GM12878 (cell line): ENCODE data around the gene BCAN. TPM values are rescaled to one million over a fixed set of nuclear protein-coding genes. Genes with fewer than 3 reads are reported as not detected.

Source experiments
- ATAC-seq: fragments of 200-7000 bp; cut with Tn5 transposase; 3 replicates; pipeline ENCODE4 v1.9.1; 2020; ENCODE audit warnings: mild to moderate bottlenecking, moderate library complexity
- BruUV-seq: library from RNA; stranded (reverse); fragments of 400-500 nt; replicated peaks from 2 replicates; lab custom pipeline; 2021; lab: Mats Ljungman, UMichigan
- CTCF ChIA-PET: fragments of 300-600 bp; sonication (Branson Sonifier 250); formaldehyde crosslinking; extraction: SDS; loops from one replicate; lab custom pipeline; 2021; ENCODE audit warnings: inconsistent platforms; lab: Yijun Ruan, JAX
- POLR2A ChIA-PET: fragments of 350-600 bp; formaldehyde crosslinking; extraction: SDS; loops from one replicate; lab custom pipeline; 2021; ENCODE audit warnings: inconsistent platforms; lab: Charles Lee
- RAD21 ChIA-PET: fragments of 300-600 bp; sonication (Branson Sonifier 250); formaldehyde crosslinking; loops from one replicate; lab custom pipeline; 2023; ENCODE audit warnings: antibody characterized with exemption; ENCODE audit not compliant: unreplicated experiment; lab: Charles Lee
- SMC1A ChIA-PET: fragments of 300-600 bp; sonication (Branson Sonifier 250); formaldehyde crosslinking; loops from one replicate; lab custom pipeline; 2023; ENCODE audit not compliant: unreplicated experiment, uncharacterized antibody; lab: Charles Lee
- DNase-seq: peaks from one replicate; pipeline ENCODE4 v3.0.0-alpha.2; 2011; ENCODE audit warnings: low read depth, low spot score
- FAIRE-seq: peaks from 3 replicates; lab custom pipeline; 2011; peaks lifted over from hg19 to GRCh38; lab: Jason Lieb, UNC
- H2AFZ ChIP-seq: 2 replicates; pipeline ENCODE4 v1.6.0; 2011; ENCODE audit warnings: low read depth, low read length, control low read depth; ENCODE audit not compliant: control insufficient read depth
- H3K27ac ChIP-seq: 2 replicates; pipeline ENCODE4 v1.5.1; 2011; ENCODE audit warnings: control low read depth; ENCODE audit not compliant: control insufficient read depth, insufficient read depth
- H3K27me3 ChIP-seq, 2 experiments: replicated peaks in 1 of 2; 2 replicates each; pipeline versions ENCODE4 v1.6.0 to v1.6.1; 2011; ENCODE audit warnings: low read length in 1 of 2; ENCODE audit not compliant: control insufficient read depth in 2 of 2, insufficient read depth in 2 of 2
- H3K36me3 ChIP-seq, 2 experiments: 2 replicates each; pipeline ENCODE4 v1.5.1; 2011; ENCODE audit warnings: low read length in 1 of 2; ENCODE audit not compliant: control insufficient read depth in 2 of 2, insufficient read depth in 2 of 2
- H3K4me1 ChIP-seq: 2 replicates; pipeline ENCODE4 v1.6.1; 2011; ENCODE audit warnings: mild to moderate bottlenecking, low read length, moderate library complexity, mixed read lengths; ENCODE audit not compliant: control insufficient read depth, insufficient read depth
- H3K4me2 ChIP-seq: 2 replicates; pipeline ENCODE4 v1.6.0; 2011; ENCODE audit warnings: control low read depth; ENCODE audit not compliant: control insufficient read depth, insufficient read depth
- H3K4me3 ChIP-seq: fragments of 200-600 bp; sonication (generic); 2 replicates; pipeline ENCODE4 v1.5.1; 2016
- H3K79me2 ChIP-seq: 2 replicates; pipeline ENCODE4 v1.6.0; 2011; ENCODE audit warnings: low read length; ENCODE audit not compliant: control insufficient read depth, insufficient read depth
- H3K9ac ChIP-seq: 2 replicates; pipeline ENCODE4 v1.8.0; 2011; ENCODE audit warnings: low read length, control low read depth, mixed read lengths; ENCODE audit not compliant: control insufficient read depth, insufficient read depth
- H3K9me3 ChIP-seq: replicated peaks from 3 replicates; pipeline ENCODE4 v1.5.1; 2011; ENCODE audit warnings: mild to moderate bottlenecking, low read length; ENCODE audit not compliant: control insufficient read depth, insufficient read depth
- H4K20me1 ChIP-seq: 2 replicates; pipeline ENCODE4 v1.6.0; 2011; ENCODE audit not compliant: control insufficient read depth, insufficient read depth
- GABPA ChIP-seq: IDR thresholded peaks from 2 replicates; pipeline ENCODE4 v1.6.1; 2014; ENCODE audit warnings: antibody characterized with exemption, low read depth, mild to moderate bottlenecking, inconsistent platforms
- HDAC6 ChIP-seq: fragments of 200-600 bp; sonication (generic); IDR thresholded peaks from one replicate; pipeline ENCODE4 v1.8.0; 2017; ENCODE audit warnings: antibody characterized with exemption; ENCODE audit not compliant: unreplicated experiment
- SREBF2 ChIP-seq: IDR thresholded peaks from 2 replicates; pipeline ENCODE4 v1.6.1; 2012; ENCODE audit warnings: mild to moderate bottlenecking, low read length
- TAF1 ChIP-seq: IDR thresholded peaks from 2 replicates; pipeline ENCODE4 v1.6.1; 2011; ENCODE audit warnings: mild to moderate bottlenecking, low read depth, low read length, borderline replicate concordance
- WGBS: methylation state at CpG from one replicate; pipeline ENCODE4 v1.1.6; 2016; ENCODE audit warnings: low lambda C conversion rate; ENCODE audit not compliant: insufficient replicate concordance, insufficient coverage; ENCODE audit errors: missing lambda C conversion rate; 5-methylcytosine and 5-hydroxymethylcytosine counted together
- in situ Hi-C: fragments of 300-500 bp; cut with MboI; formaldehyde crosslinking; loops from 9 replicates; pipeline ENCODE4 v1.14.3; 2018; ENCODE audit warnings: mixed read lengths
- intact Hi-C: fragments of 100-400 bp; cut with micrococcal nuclease; formaldehyde crosslinking; loops from one replicate; pipeline ENCODE4 v1.14.2; 2022; ENCODE audit not compliant: unreplicated experiment
- polyA plus RNA-seq, 11 experiments: library from polyadenylated mRNA; depleted of rRNA in 4 of 11; unstranded in 6 of 11; stranded (reverse) in 5 of 11; fragments of >200 nt; fragmentation: Nextera tagmentation in 4 of 11; fragmentation: Illumina TruSeq in 1 of 11; extraction: Ambion mirVana in 4 of 11; extraction: Trizol in 1 of 11; gene quantifications; 1 replicate in 1 of 11; 2 replicates in 10 of 11; pipeline versions ENCODE4 v1.2.1 to v1.2.3, GENCODE V29; 2011 to 2016; ENCODE audit warnings: inconsistent platforms in 2 of 11, missing spikeins in 2 of 11, low read depth in 1 of 11
- total RNA-seq, 4 experiments: library from RNA; depleted of rRNA in 3 of 4; stranded (reverse); fragments of >200 nt in 3 of 4; fragmentation: Illumina TruSeq in 1 of 4; extraction: Trizol in 1 of 4; gene quantifications; 2 replicates each; pipeline versions ENCODE4 v1.2.1 to v1.2.3, GENCODE V29; 2013 to 2021
- TF ChIP-seq, protein P1 (sequence below), 3 experiments: IDR thresholded peaks in 2 of 3; conservative IDR thresholded peaks in 1 of 3; 2 replicates each; pipeline ENCODE4 v1.5.1; 2011; ENCODE audit warnings: low read depth in 3 of 3, low read length in 3 of 3, mild to moderate bottlenecking in 3 of 3, control low read depth in 2 of 3, moderate library complexity in 2 of 3, inconsistent platforms in 1 of 3, mixed read lengths in 1 of 3; ENCODE audit not compliant: control insufficient read depth in 2 of 3, insufficient read depth in 1 of 3; ENCODE audit errors: extremely low read depth in 1 of 3
- TF ChIP-seq, protein P2 (sequence below): IDR thresholded peaks from 2 replicates; pipeline ENCODE4 v1.6.1; 2011; ENCODE audit warnings: borderline replicate concordance, low read depth, mild to moderate bottlenecking, moderate library complexity, mixed read lengths, low read length; ENCODE audit not compliant: insufficient read depth; ENCODE audit errors: extremely low read length

The BCAN gene
- total and polyA plus RNA-seq, 10 of the 15 experiments (the other 5 are each of a cell fraction or from before 2014, with no cell fraction given): 0.05 to 1.3 (median 0.18) TPM; not detected in 1

DNA sequence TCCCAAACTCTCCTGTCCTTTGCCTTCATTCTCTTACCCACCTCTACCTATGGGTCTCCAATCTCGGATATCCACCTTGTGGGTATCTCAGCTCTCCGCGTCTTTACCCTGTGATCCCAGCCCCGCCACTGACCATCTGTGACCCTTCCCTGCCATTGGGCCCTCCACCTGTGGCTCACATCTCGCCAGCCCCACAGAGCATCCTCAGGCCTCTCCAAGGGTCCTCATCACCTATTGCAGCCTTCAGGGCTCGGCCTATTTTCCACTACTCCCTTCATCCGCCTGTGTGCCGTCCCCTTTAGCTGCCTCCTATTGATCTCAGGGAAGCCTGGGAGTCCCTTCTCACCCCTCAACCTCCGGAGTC lies 11.1 kb downstream of the BCAN start:
- H3K9ac ChIP-seq: no peak overlapping the region
- no peak overlapping the region for H3K4me3 ChIP-seq
- DNase-seq (no peak), ATAC-seq (no peak), FAIRE-seq (no peak)
- SMC1A ChIA-PET: interaction anchor here (0.7 kb wide), 1 partner anchor 10 kb away, joined by 3 read pairs; no protein-coding TSS in a partner anchor
- BruUV-seq: no TSS peak
- no peak overlapping the region for H3K27ac ChIP-seq
- POLR2A ChIA-PET: no interaction called here
- 0 out of 4 replicates have a peak, but pooled peaks cover 0 to 2% of the 10 kb centered on the region in 2 experiments for H3K27me3 ChIP-seq
- intact Hi-C loops (no loop called here), in situ Hi-C loops (no loop called here)
- no peak overlapping the region for H3K4me2 ChIP-seq
- peaks cover 8% of the 10 kb centered on the region; the same call in 1 of the 2 replicates for H4K20me1 ChIP-seq
- H3K4me1 ChIP-seq: peaks cover 15% of the 10 kb centered on the region
- WGBS: 88% methylated on average over 9 of the region's 9 CpGs
- CTCF ChIA-PET: interaction anchor here (3.3 kb wide), 1 partner anchor 26 kb away, joined by 17 read pairs; no protein-coding TSS in a partner anchor
- TF ChIP-seq HDAC6 (no peak), GABPA (no peak), TAF1 (no peak), SREBF2 (no peak)
- TF ChIP-seq, protein P1, sequence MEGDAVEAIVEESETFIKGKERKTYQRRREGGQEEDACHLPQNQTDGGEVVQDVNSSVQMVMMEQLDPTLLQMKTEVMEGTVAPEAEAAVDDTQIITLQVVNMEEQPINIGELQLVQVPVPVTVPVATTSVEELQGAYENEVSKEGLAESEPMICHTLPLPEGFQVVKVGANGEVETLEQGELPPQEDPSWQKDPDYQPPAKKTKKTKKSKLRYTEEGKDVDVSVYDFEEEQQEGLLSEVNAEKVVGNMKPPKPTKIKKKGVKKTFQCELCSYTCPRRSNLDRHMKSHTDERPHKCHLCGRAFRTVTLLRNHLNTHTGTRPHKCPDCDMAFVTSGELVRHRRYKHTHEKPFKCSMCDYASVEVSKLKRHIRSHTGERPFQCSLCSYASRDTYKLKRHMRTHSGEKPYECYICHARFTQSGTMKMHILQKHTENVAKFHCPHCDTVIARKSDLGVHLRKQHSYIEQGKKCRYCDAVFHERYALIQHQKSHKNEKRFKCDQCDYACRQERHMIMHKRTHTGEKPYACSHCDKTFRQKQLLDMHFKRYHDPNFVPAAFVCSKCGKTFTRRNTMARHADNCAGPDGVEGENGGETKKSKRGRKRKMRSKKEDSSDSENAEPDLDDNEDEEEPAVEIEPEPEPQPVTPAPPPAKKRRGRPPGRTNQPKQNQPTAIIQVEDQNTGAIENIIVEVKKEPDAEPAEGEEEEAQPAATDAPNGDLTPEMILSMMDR (IDR thresholded peaks at IDR 0.05 in 2 of 3, conservative IDR thresholded peaks at IDR 0.05 in 1 of 3; ENCODE audit: control insufficient read depth in 2 of 3, extremely low read depth in 1 of 3, insufficient read depth in 1 of 3, low read depth in 3 of 3, low read length in 3 of 3): no peak
- TF ChIP-seq, protein P2, sequence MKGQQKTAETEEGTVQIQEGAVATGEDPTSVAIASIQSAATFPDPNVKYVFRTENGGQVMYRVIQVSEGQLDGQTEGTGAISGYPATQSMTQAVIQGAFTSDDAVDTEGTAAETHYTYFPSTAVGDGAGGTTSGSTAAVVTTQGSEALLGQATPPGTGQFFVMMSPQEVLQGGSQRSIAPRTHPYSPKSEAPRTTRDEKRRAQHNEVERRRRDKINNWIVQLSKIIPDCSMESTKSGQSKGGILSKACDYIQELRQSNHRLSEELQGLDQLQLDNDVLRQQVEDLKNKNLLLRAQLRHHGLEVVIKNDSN: no peak
- H3K9me3 ChIP-seq: no peaks in the 10 kb centered on the region
- H3K36me3 ChIP-seq: no peaks in the 10 kb centered on the region
- RAD21 ChIA-PET: no interaction called here
- H3K79me2 ChIP-seq: peaks cover 2% of the 10 kb centered on the region; the same call in 1 of the 2 replicates
- H2AFZ ChIP-seq: no peak overlapping the region
